Lower lobe of right lung (tissue), 2 donors: ENCODE measurements around the gene DHRS12. TPM values are rescaled to one million over a fixed set of nuclear protein-coding genes. Genes with fewer than 3 reads are reported as not detected.

ENCODE experiments used
- ATAC-seq, 2 donors: fragments of 200-7000 bp; cut with Tn5 transposase; one replicate each; pipeline ENCODE4 v1.9.1; 2020 to 2022; ENCODE audit warnings: mild to moderate bottlenecking in 2 of 2, moderate library complexity in 2 of 2
- DNase-seq: peaks from one replicate; pipeline ENCODE4 v3.0.0-alpha.2; 2020
- H3K27ac ChIP-seq: fragments of 200-600 bp; one replicate; pipeline ENCODE4 v1.8.0; 2022
- H3K27me3 ChIP-seq: fragments of 200-600 bp; one replicate; pipeline ENCODE4 v1.8.0; 2022; ENCODE audit warnings: low read depth
- H3K36me3 ChIP-seq: fragments of 200-600 bp; one replicate; pipeline ENCODE4 v1.8.0; 2022; ENCODE audit warnings: mild to moderate bottlenecking
- H3K4me1 ChIP-seq: fragments of 200-600 bp; one replicate; pipeline ENCODE4 v1.8.0; 2022
- H3K4me3 ChIP-seq: fragments of 200-600 bp; one replicate; pipeline ENCODE4 v1.8.0; 2022; ENCODE audit warnings: mild to moderate bottlenecking
- H3K9me3 ChIP-seq: fragments of 200-600 bp; one replicate; pipeline ENCODE4 v1.8.0; 2022
- intact Hi-C: fragments of 100-400 bp; cut with DNase I; formaldehyde crosslinking; loops from one replicate; pipeline ENCODE4 v1.11.0; 2022
- total RNA-seq: library from RNA; stranded (reverse); fragmentation: NEBNext Ultra II Directional; extraction: Animal tissue kit (Norgen Biotek cat#: 25700); gene quantifications from one replicate; pipeline ENCODE4 v1.2.1, GENCODE V29; 2021
- TF ChIP-seq, protein P1 (sequence below): fragments of 200-600 bp; IDR thresholded peaks from one replicate; pipeline ENCODE4 v1.8.0; 2022; ENCODE audit warnings: antibody characterized with exemption, mild to moderate bottlenecking
- donor health status: DM: no; HTN: yes; CAD: no; lungs with severe emphysema.

The DHRS12 gene
- total RNA-seq, 1 donor from 2014 or later, result 13.4 TPM

DNA sequence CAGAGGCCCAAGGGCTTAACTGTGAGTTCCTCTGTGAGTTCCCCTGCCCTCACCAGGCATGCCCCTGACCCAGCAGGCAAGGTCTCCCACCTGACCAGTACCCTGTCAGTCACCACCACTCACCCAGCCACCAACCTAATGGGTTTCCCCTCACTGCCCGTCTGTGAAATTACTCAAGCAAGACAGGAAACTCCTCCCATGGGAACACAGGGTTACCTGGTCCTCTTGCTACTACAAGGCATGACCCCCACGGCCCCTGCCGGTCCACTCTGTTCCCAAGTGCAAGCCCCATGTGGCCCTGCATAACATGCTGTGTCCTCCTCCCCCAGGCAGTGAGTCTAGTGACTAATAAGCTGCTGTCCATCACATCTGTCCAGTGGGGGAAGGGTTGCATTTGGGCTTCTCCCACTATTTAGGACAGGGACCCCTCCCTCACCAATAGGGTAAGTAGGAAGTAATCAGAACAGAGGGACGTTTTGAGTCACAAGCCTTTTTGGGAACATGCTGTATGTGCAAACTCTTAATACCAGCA is 8.0 kb upstream of the DHRS12 start:
- DNase-seq (no peak), ATAC-seq (no peak)
- Histone ChIP-seq H3K27me3 (no peaks in the 10 kb centered on the region), H3K4me1 (peaks cover 13% of the 10 kb centered on the region), H3K4me3 (no peak overlapping the region), H3K27ac (no peak overlapping the region), H3K36me3 (no peaks in the 10 kb centered on the region), H3K9me3 (no peaks in the 10 kb centered on the region)
- TF ChIP-seq, protein P1, sequence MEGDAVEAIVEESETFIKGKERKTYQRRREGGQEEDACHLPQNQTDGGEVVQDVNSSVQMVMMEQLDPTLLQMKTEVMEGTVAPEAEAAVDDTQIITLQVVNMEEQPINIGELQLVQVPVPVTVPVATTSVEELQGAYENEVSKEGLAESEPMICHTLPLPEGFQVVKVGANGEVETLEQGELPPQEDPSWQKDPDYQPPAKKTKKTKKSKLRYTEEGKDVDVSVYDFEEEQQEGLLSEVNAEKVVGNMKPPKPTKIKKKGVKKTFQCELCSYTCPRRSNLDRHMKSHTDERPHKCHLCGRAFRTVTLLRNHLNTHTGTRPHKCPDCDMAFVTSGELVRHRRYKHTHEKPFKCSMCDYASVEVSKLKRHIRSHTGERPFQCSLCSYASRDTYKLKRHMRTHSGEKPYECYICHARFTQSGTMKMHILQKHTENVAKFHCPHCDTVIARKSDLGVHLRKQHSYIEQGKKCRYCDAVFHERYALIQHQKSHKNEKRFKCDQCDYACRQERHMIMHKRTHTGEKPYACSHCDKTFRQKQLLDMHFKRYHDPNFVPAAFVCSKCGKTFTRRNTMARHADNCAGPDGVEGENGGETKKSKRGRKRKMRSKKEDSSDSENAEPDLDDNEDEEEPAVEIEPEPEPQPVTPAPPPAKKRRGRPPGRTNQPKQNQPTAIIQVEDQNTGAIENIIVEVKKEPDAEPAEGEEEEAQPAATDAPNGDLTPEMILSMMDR, result no peak
- intact Hi-C loops, result no loop called here

DNA sequence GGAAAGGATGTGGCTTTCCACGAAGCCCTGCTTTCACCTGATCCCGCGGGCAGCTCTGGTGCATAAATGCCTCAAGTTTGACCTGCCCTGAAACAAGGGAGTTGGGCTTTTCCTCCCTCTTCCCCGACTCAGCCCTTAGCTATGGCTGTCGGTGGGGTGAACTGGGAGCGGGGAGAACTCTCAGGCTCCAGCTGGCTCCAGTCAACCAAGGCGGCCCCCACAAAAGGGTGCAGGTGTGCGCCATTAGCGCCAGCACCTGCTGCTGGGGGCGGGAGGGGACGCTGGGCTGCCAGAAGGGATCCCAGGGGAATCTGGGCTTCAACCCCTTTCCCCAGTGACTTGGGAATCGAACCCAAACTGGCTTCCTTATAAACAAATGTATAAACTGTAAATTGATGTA is 7.1 kb upstream of the DHRS12 start:
- no peak overlapping the region for H3K27ac ChIP-seq
- DNase-seq, result no peak
- intact Hi-C loops, result no loop called here
- no peaks in the 10 kb centered on the region for H3K36me3 ChIP-seq
- H3K4me3 ChIP-seq, result no peak overlapping the region
- ATAC-seq, result no peak
- H3K4me1 ChIP-seq, result peaks cover 13% of the 10 kb centered on the region
- TF ChIP-seq, protein P1, result no peak
- no peaks in the 10 kb centered on the region for H3K27me3 ChIP-seq
- H3K9me3 ChIP-seq, result no peaks in the 10 kb centered on the region

DNA sequence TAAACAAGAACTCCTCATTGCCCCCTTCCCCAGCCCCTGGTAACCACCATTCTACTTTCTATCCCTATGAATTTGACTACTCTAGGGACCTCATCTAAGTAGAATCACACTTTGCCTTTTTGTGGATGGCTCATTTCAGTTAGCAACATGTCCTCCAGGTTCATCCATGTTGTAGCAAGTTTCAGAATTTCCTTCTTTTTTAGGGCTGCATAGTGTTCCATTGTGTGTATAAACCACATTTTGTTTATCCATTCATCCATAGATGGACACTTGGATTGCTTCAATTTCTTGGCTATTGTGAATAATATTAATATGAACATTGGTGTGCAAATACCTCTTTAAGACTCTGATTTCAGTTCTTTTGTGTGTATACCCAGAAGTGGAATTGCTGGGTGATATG is 4.8 kb upstream of the DHRS12 start:
- Histone ChIP-seq H3K4me3 (no peak overlapping the region), H3K9me3 (no peaks in the 10 kb centered on the region), H3K4me1 (peaks cover 9% of the 10 kb centered on the region), H3K27ac (no peak overlapping the region), H3K27me3 (no peaks in the 10 kb centered on the region), H3K36me3 (no peaks in the 10 kb centered on the region)
- DNase-seq (no peak), ATAC-seq (no peak)
- TF ChIP-seq, protein P1, result no peak
- intact Hi-C loops, result no loop called here

DNA sequence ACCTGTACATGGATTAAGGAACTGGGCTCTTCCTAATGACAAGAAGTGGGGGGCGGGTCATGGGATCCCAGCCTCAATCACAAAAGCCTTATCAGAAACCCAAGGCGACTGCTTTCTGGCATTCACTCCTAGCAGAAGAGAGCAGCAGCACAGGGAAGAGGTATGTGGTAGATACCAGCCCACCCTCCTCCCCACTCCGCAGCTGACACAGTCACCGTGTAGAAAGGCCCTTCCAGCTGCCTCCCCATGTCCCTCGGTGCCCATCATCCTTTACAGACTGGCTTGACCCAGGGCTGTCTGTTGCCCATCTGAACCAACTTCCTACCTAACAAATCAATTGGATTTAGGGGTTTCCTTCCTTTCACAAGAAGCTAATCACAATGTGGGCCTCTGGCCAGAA is 3.1 kb upstream of the DHRS12 start:
- Histone ChIP-seq H3K27ac (no peak overlapping the region), H3K4me3 (no peak overlapping the region), H3K36me3 (no peaks in the 10 kb centered on the region), H3K27me3 (no peaks in the 10 kb centered on the region), H3K9me3 (no peaks in the 10 kb centered on the region), H3K4me1 (peaks cover 22% of the 10 kb centered on the region)
- DNase-seq (no peak), ATAC-seq (no peak)
- intact Hi-C loops, result no loop called here
- TF ChIP-seq, protein P1, result no peak

DNA sequence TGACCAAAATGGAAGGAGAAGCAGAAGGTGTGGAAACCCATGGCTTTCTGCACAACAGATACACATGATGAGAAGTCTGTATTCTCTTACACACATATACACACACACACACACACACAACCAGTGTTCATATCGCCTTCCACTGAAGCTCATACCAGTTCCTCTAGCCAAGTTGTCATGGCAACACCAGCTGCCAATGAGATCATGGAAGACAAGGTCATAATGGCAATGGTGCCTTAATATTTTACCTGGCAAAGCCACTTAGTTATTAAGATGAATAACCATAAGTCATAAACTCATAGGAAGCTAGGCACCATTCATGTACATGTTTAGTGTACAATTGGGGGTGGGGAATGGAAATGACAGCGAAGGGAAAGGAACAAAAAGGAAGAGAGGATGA is 2.6 kb upstream of the DHRS12 start:
- H3K4me3 ChIP-seq, result no peak overlapping the region
- intact Hi-C loops, result no loop called here
- TF ChIP-seq, protein P1, result no peak
- no peak for DNase-seq
- no peaks in the 10 kb centered on the region for H3K9me3 ChIP-seq
- H3K27me3 ChIP-seq, result no peaks in the 10 kb centered on the region
- no peak for ATAC-seq
- H3K36me3 ChIP-seq, result no peaks in the 10 kb centered on the region
- peaks cover 27% of the 10 kb centered on the region for H3K4me1 ChIP-seq
- H3K27ac ChIP-seq, result no peak overlapping the region

DNA sequence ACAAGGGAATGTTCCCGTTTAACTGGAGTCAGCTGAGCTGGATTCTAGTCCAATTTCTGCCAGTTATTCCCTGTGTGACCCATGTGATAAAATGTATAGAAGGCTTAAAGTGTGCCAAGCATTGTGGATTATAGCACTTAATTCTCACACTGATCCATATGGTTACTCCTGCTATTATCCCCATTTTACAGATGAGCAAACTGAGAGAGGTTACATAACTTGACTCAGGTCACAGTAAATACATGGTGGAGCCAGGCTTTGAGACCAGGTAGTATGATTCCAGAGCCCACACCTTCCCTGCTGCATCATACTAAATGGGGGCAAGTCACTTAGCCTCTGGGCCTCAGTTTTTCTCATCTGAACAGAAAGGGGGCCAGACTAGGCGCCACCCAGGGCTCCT is 2.0 kb upstream of the DHRS12 start:
- Histone ChIP-seq H3K27ac (no peak overlapping the region), H3K27me3 (no peaks in the 10 kb centered on the region), H3K4me1 (peaks cover 33% of the 10 kb centered on the region), H3K9me3 (no peaks in the 10 kb centered on the region), H3K4me3 (no peak overlapping the region), H3K36me3 (no peaks in the 10 kb centered on the region)
- TF ChIP-seq, protein P1, result no peak
- DNase-seq (no peak), ATAC-seq (no peak)
- intact Hi-C loops, result no loop called here
